CD4-positive, alpha-beta memory T cell (primary cell): ENCODE results near the gene STRN. TPM values are rescaled to one million over a fixed set of nuclear protein-coding genes. Genes with fewer than 3 reads are reported as not detected.

Experiments used
- CTCF ChIA-PET: fragments of 350-600 bp; sonication (Branson Sonifier 250); formaldehyde crosslinking; loops from one replicate; lab custom pipeline; 2021; ENCODE audit warnings: inconsistent platforms; ENCODE audit not compliant: partially characterized antibody; lab: Charles Lee
- POLR2A ChIA-PET: fragments of 350-600 bp; sonication (Branson Sonifier 250); formaldehyde crosslinking; loops from one replicate; lab custom pipeline; 2021; ENCODE audit not compliant: partially characterized antibody; lab: Charles Lee
- DNase-seq, 5 donors: peaks; one replicate each; pipeline versions ENCODE4 v3.0.0 to v3.0.0-alpha.2; 2020 to 2022; ENCODE audit warnings: mixed read lengths in 1 of 5
- H3K27ac ChIP-seq: one replicate; pipeline ENCODE4 v1.7.0; 2013; ENCODE audit warnings: low read depth, low read length
- H3K27me3 ChIP-seq: 2 replicates; pipeline ENCODE4 v1.7.0; 2013; ENCODE audit warnings: mild to moderate bottlenecking, low read length, moderate library complexity; ENCODE audit not compliant: insufficient read depth
- H3K36me3 ChIP-seq: 2 replicates; pipeline ENCODE4 v1.7.0; 2013; ENCODE audit warnings: mild to moderate bottlenecking, low read length, moderate library complexity; ENCODE audit not compliant: insufficient read depth
- H3K4me1 ChIP-seq: 2 replicates; pipeline ENCODE4 v1.7.0; 2013; ENCODE audit warnings: mild to moderate bottlenecking, low read length, moderate library complexity; ENCODE audit not compliant: insufficient read depth
- H3K4me3 ChIP-seq, 2 donors: one replicate each; pipeline ENCODE4 v1.7.0; 2013; ENCODE audit warnings: low read length in 2 of 2, mild to moderate bottlenecking in 1 of 2
- H3K9me3 ChIP-seq, 2 donors: one replicate each; pipeline ENCODE4 v1.7.0; 2013; ENCODE audit warnings: low read length in 2 of 2, control low read depth in 1 of 2; ENCODE audit not compliant: control insufficient read depth in 1 of 2
- H3K27ac Mint-ChIP-seq, 7 donors: one replicate each; pipeline ENCODE4 v1.8.0; 2020 to 2021; ENCODE audit warnings: mixed read lengths in 7 of 7, mild to moderate bottlenecking in 6 of 7, inconsistent platforms in 3 of 7, moderate library complexity in 3 of 7
- H3K27me3 Mint-ChIP-seq, 2 donors: one replicate each; pipeline ENCODE4 v1.8.0; 2020 to 2021; ENCODE audit warnings: mixed read lengths in 2 of 2
- H3K36me3 Mint-ChIP-seq, 2 donors: one replicate each; pipeline ENCODE4 v1.8.0; 2020 to 2021; ENCODE audit warnings: mixed read lengths in 2 of 2, inconsistent platforms in 1 of 2, mild to moderate bottlenecking in 1 of 2
- H3K4me1 Mint-ChIP-seq, 4 donors: one replicate each; pipeline ENCODE4 v1.8.0; 2020 to 2021; ENCODE audit warnings: mixed read lengths in 4 of 4, mild to moderate bottlenecking in 1 of 4
- H3K4me3 Mint-ChIP-seq, 8 donors: one replicate each; pipeline ENCODE4 v1.8.0; 2020 to 2021; ENCODE audit warnings: mixed read lengths in 8 of 8, mild to moderate bottlenecking in 7 of 8, moderate library complexity in 6 of 8, inconsistent platforms in 3 of 8
- H3K9me3 Mint-ChIP-seq, 8 donors: one replicate each; pipeline ENCODE4 v1.8.0; 2020 to 2021; ENCODE audit warnings: mixed read lengths in 8 of 8, mild to moderate bottlenecking in 5 of 8, inconsistent platforms in 3 of 8, moderate library complexity in 1 of 8
- intact Hi-C: fragments of 100-400 bp; cut with micrococcal nuclease; formaldehyde crosslinking; loops from one replicate; pipeline ENCODE4 v1.15.1; 2023
- polyA plus RNA-seq, 2 donors: library from polyadenylated mRNA; unstranded; fragments of 300-500 nt; fragmentation: Illumina TruSeq; gene quantifications; one replicate each; pipeline ENCODE4 v1.2.3, GENCODE V29; 2021
- total RNA-seq, 2 experiments: library from RNA; stranded (reverse); gene quantifications; one replicate each; pipeline ENCODE4 v1.2.3, GENCODE V29; 2021

Gene STRN, protein sequence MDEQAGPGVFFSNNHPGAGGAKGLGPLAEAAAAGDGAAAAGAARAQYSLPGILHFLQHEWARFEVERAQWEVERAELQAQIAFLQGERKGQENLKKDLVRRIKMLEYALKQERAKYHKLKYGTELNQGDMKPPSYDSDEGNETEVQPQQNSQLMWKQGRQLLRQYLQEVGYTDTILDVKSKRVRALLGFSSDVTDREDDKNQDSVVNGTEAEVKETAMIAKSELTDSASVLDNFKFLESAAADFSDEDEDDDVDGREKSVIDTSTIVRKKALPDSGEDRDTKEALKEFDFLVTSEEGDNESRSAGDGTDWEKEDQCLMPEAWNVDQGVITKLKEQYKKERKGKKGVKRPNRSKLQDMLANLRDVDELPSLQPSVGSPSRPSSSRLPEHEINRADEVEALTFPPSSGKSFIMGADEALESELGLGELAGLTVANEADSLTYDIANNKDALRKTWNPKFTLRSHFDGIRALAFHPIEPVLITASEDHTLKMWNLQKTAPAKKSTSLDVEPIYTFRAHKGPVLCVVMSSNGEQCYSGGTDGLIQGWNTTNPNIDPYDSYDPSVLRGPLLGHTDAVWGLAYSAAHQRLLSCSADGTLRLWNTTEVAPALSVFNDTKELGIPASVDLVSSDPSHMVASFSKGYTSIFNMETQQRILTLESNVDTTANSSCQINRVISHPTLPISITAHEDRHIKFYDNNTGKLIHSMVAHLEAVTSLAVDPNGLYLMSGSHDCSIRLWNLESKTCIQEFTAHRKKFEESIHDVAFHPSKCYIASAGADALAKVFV
- 10 to 100 TPM; 29.0 to 33.4 TPM for total RNA-seq
- 10 to 100 TPM in 1 of 2 donors, 1 to 10 TPM in 1; 6.7 to 10.2 TPM for polyA plus RNA-seq

DNA sequence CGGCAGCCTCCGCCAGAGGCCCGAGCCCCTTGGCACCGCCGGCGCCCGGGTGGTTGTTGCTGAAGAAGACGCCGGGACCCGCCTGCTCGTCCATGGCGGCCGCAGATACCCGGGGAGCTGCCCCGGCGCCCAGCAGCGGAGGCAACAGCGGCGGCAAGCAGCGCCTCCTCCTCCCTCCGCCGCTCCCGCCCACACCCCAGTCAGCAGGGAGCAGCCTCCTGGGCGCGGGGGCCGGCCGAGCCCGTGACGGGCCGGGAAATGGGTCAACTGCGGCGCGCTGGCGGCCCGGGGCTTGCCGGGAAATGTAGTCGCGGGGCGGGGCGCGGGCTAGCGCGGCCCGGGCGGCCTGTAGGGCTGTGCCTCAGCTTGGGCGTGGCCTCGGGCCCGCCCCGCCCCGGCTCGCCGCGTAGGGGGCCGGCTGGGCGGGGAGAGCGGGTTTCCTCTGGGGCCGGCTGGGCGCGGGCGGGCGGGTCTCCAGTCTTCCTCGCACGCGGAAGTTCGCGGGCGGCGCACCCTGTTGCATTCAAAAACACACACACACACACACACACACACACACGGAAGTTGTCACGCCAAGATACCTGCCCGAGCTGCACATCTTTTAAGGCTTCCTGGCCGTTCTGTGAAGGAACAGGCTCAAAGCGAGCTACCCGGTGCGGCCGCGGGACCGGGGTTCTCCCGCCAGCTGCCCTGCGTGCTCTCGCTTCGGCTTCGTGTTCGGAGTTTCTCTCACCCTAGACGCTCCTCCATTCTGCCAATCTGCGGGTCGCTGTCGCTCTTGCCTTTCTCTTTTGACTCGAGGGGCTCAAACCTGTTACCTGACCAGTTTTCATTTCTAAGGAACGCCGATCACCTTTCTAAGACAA, at the start of gene STRN:
STRN (minus strand) TSS at position 167 of the 866 bp plus-strand sequence; CDS start at position 94, 73 bp downstream.
- intact Hi-C loops: loop anchor here (1.0 to 10.0 kb wide), 8 partner anchors 38 to 1784 kb away; partner anchors contain the start of genes ATL2, CEBPZ, EIF2AK2 and GPATCH11
- no peaks in the 10 kb centered on the region for H3K9me3 ChIP-seq
- H3K27me3 Mint-ChIP-seq: peaks cover 0 to 4% of the 10 kb centered on the region in 2 donors
- peaks cover 34 to 59% (median 44%) of the 10 kb centered on the region in 4 donors for H3K4me1 Mint-ChIP-seq
- no peaks in the 10 kb centered on the region for H3K27me3 ChIP-seq
- peak within 1 kb of the TSS; percentile 84 for H3K27ac ChIP-seq
- H3K36me3 Mint-ChIP-seq: peaks cover 0 to 14% of the 10 kb centered on the region in 2 donors
- peak within 1 kb of the TSS; percentile 88 to 89 for H3K4me3 ChIP-seq
- H3K4me1 ChIP-seq: peaks cover 43% of the 10 kb centered on the region
- H3K9me3 Mint-ChIP-seq: peaks cover 0 to 6% (median 0%) of the 10 kb centered on the region in 8 donors
- H3K4me3 Mint-ChIP-seq: peak within 1 kb of the TSS; percentile 96 to 99 (median 98)
- ChIA-PET CTCF (interaction anchor here (0.6 to 0.8 kb wide), 2 partner anchors 9 to 183 kb away, joined by 3 read pairs; no protein-coding TSS in a partner anchor), POLR2A (interaction anchor here (0.5 to 2.5 kb wide), 26 partner anchors 8 to 1810 kb away, joined by 3 to 17 read pairs (median 4); partner anchors contain the start of genes CEBPZOS, EIF2AK2, GPATCH11 and HEATR5B)
- DNase-seq: peak; percentile 97 to 100 (median 99)
- H3K36me3 ChIP-seq: no peaks in the 10 kb centered on the region
- H3K27ac Mint-ChIP-seq: peak within 1 kb of the TSS; percentile 97 to 99 (median 99)

GRCh38 chr2:37013315-37013641, 46.9 kb upstream of the STRN start:
- H3K27me3 ChIP-seq: no peaks in the 10 kb centered on the region
- H3K9me3 Mint-ChIP-seq: no peaks in the 10 kb centered on the region
- ChIA-PET CTCF (no interaction called here), POLR2A (no interaction called here)
- peaks cover 8% of the 10 kb centered on the region for H3K4me1 ChIP-seq
- H3K4me3 Mint-ChIP-seq: peak overlapping the region in 1 of 8 donors; percentile 41
- H3K27ac Mint-ChIP-seq: no peak overlapping the region
- peaks cover 9 to 17% (median 11%) of the 10 kb centered on the region in 4 donors for H3K4me1 Mint-ChIP-seq
- H3K36me3 ChIP-seq: peaks cover 40% of the 10 kb centered on the region
- no peaks in the 10 kb centered on the region for H3K27me3 Mint-ChIP-seq
- H3K4me3 ChIP-seq: no peak overlapping the region
- no peak overlapping the region for H3K27ac ChIP-seq
- intact Hi-C loops: no loop called here
- no peak for DNase-seq
- H3K9me3 ChIP-seq: no peaks in the 10 kb centered on the region
- H3K36me3 Mint-ChIP-seq: peaks cover 50 to 62% of the 10 kb centered on the region in 2 donors

DNA sequence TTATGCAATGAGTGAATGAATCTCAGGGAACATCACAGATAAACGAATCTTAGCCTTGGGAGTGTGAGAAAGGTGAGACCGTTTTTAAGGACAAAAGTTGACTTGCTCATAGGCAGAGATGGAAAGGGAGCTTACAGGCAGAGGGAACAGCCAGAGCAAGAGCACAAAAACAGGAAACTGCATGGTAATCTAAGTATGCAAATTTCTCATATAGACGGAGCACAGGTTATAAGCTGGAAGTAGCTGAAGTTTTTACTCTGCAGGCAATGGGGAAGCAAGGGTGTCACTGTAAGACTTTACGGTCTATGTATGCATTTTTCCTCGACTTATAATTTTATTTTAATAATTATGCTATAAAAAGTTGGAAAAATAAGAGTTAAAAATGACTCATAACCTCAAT, 44.8 kb upstream of the STRN start:
- no peaks in the 10 kb centered on the region for H3K9me3 Mint-ChIP-seq
- H3K36me3 Mint-ChIP-seq: peaks cover 40 to 62% of the 10 kb centered on the region in 2 donors
- no peaks in the 10 kb centered on the region for H3K27me3 Mint-ChIP-seq
- peak overlapping the region in 6 of 7 donors; percentile 3 to 86 (median 58) for H3K27ac Mint-ChIP-seq
- ChIA-PET POLR2A (no interaction called here), CTCF (no interaction called here)
- Histone ChIP-seq H3K4me3 (no peak overlapping the region), H3K36me3 (peaks cover 41% of the 10 kb centered on the region), H3K27me3 (no peaks in the 10 kb centered on the region), H3K27ac (no peak overlapping the region), H3K9me3 (no peaks in the 10 kb centered on the region), H3K4me1 (peaks cover 8% of the 10 kb centered on the region)
- intact Hi-C loops: no loop called here
- no peak for DNase-seq
- peak overlapping the region in 2 of 8 donors; percentile 51 to 56 for H3K4me3 Mint-ChIP-seq
- H3K4me1 Mint-ChIP-seq: peaks cover 9 to 19% (median 11%) of the 10 kb centered on the region in 4 donors

GRCh38 chr2:37005118-37005868, 39.0 kb upstream of the STRN start:
- peak overlapping the region in 5 of 8 donors; percentile 9 to 76 (median 57) for H3K4me3 Mint-ChIP-seq
- peaks cover 39 to 72% of the 10 kb centered on the region in 2 donors for H3K36me3 Mint-ChIP-seq
- H3K27me3 ChIP-seq: no peaks in the 10 kb centered on the region
- peak; percentile 9 to 43 (median 18) for DNase-seq
- no peaks in the 10 kb centered on the region for H3K9me3 Mint-ChIP-seq
- peaks cover 45% of the 10 kb centered on the region for H3K36me3 ChIP-seq
- ChIA-PET CTCF (no interaction called here), POLR2A (interaction anchor here (1.0 kb wide), 1 partner anchor 39 kb away, joined by 4 read pairs; the partner anchor contains the start of gene STRN)
- no peaks in the 10 kb centered on the region for H3K27me3 Mint-ChIP-seq
- peak overlapping the region; percentile 5 to 80 (median 62) for H3K27ac Mint-ChIP-seq
- H3K4me3 ChIP-seq: no peak overlapping the region
- intact Hi-C loops: loop anchor here (2.0 to 10.0 kb wide), 2 partner anchors 38 to 110 kb away; partner anchors contain the start of gene STRN
- H3K9me3 ChIP-seq: no peaks in the 10 kb centered on the region
- H3K4me1 Mint-ChIP-seq: peaks cover 0 to 10% (median 7%) of the 10 kb centered on the region in 4 donors
- no peaks in the 10 kb centered on the region for H3K4me1 ChIP-seq
- no peak overlapping the region for H3K27ac ChIP-seq

GRCh38 chr2:37000988-37001556, 34.7 kb upstream of the STRN start:
- no peaks in the 10 kb centered on the region for H3K27me3 Mint-ChIP-seq
- Histone ChIP-seq H3K27me3 (no peaks in the 10 kb centered on the region), H3K9me3 (no peaks in the 10 kb centered on the region), H3K36me3 (peaks cover 40% of the 10 kb centered on the region), H3K4me3 (no peak overlapping the region), H3K4me1 (no peaks in the 10 kb centered on the region), H3K27ac (no peak overlapping the region)
- H3K36me3 Mint-ChIP-seq: peaks cover 47 to 75% of the 10 kb centered on the region in 2 donors
- H3K4me1 Mint-ChIP-seq: peaks cover 0 to 9% (median 6%) of the 10 kb centered on the region in 4 donors
- peak overlapping the region in 1 of 7 donors; percentile 29 for H3K27ac Mint-ChIP-seq
- H3K9me3 Mint-ChIP-seq: no peaks in the 10 kb centered on the region
- CTCF ChIA-PET: no interaction called here
- H3K4me3 Mint-ChIP-seq: no peak overlapping the region
- no peak for DNase-seq
- intact Hi-C loops: loop anchor here (10.0 kb wide), 1 partner anchor 106 kb away; no protein-coding TSS in a partner anchor
- POLR2A ChIA-PET: no interaction called here

DNA sequence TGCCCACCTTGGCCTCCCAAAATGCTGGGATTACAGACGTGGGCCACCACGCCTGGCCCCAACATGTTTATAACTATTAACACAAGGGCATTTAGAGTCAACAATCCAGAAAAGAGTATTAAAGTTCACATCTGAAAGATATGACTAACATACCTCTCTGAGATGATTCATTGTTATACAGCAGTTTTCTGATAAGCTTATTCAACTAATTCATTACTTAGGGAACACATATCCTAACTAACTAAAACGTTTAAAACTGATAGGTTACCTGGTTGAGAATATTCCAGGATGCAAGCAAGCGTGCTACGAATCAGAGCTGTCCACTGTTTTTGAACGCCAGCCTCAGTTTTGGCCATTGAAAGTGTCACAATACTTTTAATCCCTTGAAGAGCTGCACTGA, 34.0 kb upstream of the STRN start:
- peaks cover 46 to 71% of the 10 kb centered on the region in 2 donors for H3K36me3 Mint-ChIP-seq
- no peak overlapping the region for H3K27ac ChIP-seq

More for the DNA sequence above, 34.0 kb upstream of the STRN start:
- H3K27me3 Mint-ChIP-seq: no peaks in the 10 kb centered on the region
- Histone ChIP-seq H3K36me3 (peaks cover 36% of the 10 kb centered on the region), H3K27me3 (no peaks in the 10 kb centered on the region), H3K4me3 (no peak overlapping the region), H3K9me3 (no peaks in the 10 kb centered on the region), H3K4me1 (no peaks in the 10 kb centered on the region)
- ChIA-PET POLR2A (no interaction called here), CTCF (no interaction called here)
- no peak overlapping the region for H3K4me3 Mint-ChIP-seq
- no peak overlapping the region for H3K27ac Mint-ChIP-seq
- peaks cover 0 to 7% (median 4%) of the 10 kb centered on the region in 4 donors for H3K4me1 Mint-ChIP-seq
- H3K9me3 Mint-ChIP-seq: no peaks in the 10 kb centered on the region
- intact Hi-C loops: loop anchor here (10.0 kb wide), 1 partner anchor 106 kb away; no protein-coding TSS in a partner anchor
- DNase-seq: no peak
